Transverse colon (tissue), 4 donors: ENCODE measurements around the gene STK11IP. TPM values are rescaled to one million over a fixed set of nuclear protein-coding genes. Genes with fewer than 3 reads are reported as not detected.

Experiments
- DNase-seq: peaks from one replicate; pipeline ENCODE4 v3.0.0-alpha.2; 2019
- H3K27ac ChIP-seq, 4 donors: fragments of 200-600 bp; sonication (generic); 2 replicates each; pipeline ENCODE4 v1.5.1; 2016 to 2018; ENCODE audit warnings: inconsistent platforms in 4 of 4
- H3K27me3 ChIP-seq: fragments of 200-600 bp; sonication (generic); 2 replicates; pipeline ENCODE4 v1.5.1; 2017; ENCODE audit warnings: inconsistent platforms
- H3K36me3 ChIP-seq, 4 donors: fragments of 200-600 bp; sonication (generic); 2 replicates each; pipeline ENCODE4 v1.5.1; 2017 to 2019; ENCODE audit warnings: inconsistent platforms in 4 of 4
- H3K4me1 ChIP-seq, 4 donors: fragments of 200-600 bp; sonication (generic); 2 replicates each; pipeline ENCODE4 v1.5.1; 2017 to 2020; ENCODE audit warnings: inconsistent platforms in 4 of 4
- H3K4me3 ChIP-seq, 4 donors: fragments of 200-600 bp; sonication (generic); 1 replicate in 1 of 4; 2 replicates in 3 of 4; pipeline versions ENCODE4 v1.5.1 to v1.6.1; 2017 to 2019; ENCODE audit warnings: inconsistent platforms in 4 of 4
- H3K9me3 ChIP-seq, 2 donors: fragments of 200-600 bp; sonication (generic); 2 replicates each; pipeline ENCODE4 v1.5.1; 2017 to 2019; ENCODE audit warnings: inconsistent platforms in 2 of 2
- CTCF ChIP-seq, 5 experiments: fragments of 200-600 bp in 3 of 5; fragments of 450-650 bp in 2 of 5; sonication (generic) in 3 of 5; IDR thresholded peaks; 1 replicate in 2 of 5; 2 replicates in 3 of 5; pipeline ENCODE4 v1.5.1; 2016 to 2017; ENCODE audit warnings: antibody characterized with exemption in 5 of 5, inconsistent platforms in 3 of 5, mild to moderate bottlenecking in 2 of 5, moderate library complexity in 1 of 5
- EP300 ChIP-seq: sonication (generic); formaldehyde crosslinking; IDR thresholded peaks from one replicate; pipeline ENCODE4 v1.6.1; 2017; ENCODE audit warnings: antibody characterized with exemption, low read depth
- POLR2A ChIP-seq: fragments of 450-650 bp; IDR thresholded peaks from one replicate; pipeline ENCODE4 v1.6.1; 2016; ENCODE audit warnings: antibody characterized with exemption, mild to moderate bottlenecking, moderate library complexity
- POLR2AphosphoS5 ChIP-seq, 3 donors: sonication (generic); formaldehyde crosslinking; IDR thresholded peaks; one replicate each; pipeline ENCODE4 v1.6.1; 2016; ENCODE audit warnings: antibody characterized with exemption in 3 of 3
- WGBS, 2 donors: methylation state at CpG; one replicate each; pipeline ENCODE4 v1.1.5; 2018; ENCODE audit warnings: low coverage in 1 of 2; 5-methylcytosine and 5-hydroxymethylcytosine counted together
- in situ Hi-C, 4 donors: fragments of 200-750 bp; cut with MboI; loops; one replicate each; pipeline versions ENCODE4 v1.15.0 to v1.15.1; 2017; ENCODE audit warnings: low sequenced_read_pairs in 3 of 4, low pct_ligation_motif_present in 1 of 4, low pct_unique_long_range_greater_than_20kb in 1 of 4
- intact Hi-C: fragments of 100-400 bp; cut with DNase I; formaldehyde crosslinking; loops from one replicate; pipeline ENCODE4 v1.15.1; 2023; ENCODE audit warnings: low total_unique reads
- total RNA-seq, 4 donors: library from RNA; depleted of rRNA; stranded (reverse); fragments of >200 nt; gene quantifications; one replicate each; pipeline ENCODE4 v1.1.0, GENCODE V29; 2016

The STK11IP gene
- total RNA-seq, 4 donors from 2014 or later: 16.2 to 117 (median 38.2) TPM

DNA sequence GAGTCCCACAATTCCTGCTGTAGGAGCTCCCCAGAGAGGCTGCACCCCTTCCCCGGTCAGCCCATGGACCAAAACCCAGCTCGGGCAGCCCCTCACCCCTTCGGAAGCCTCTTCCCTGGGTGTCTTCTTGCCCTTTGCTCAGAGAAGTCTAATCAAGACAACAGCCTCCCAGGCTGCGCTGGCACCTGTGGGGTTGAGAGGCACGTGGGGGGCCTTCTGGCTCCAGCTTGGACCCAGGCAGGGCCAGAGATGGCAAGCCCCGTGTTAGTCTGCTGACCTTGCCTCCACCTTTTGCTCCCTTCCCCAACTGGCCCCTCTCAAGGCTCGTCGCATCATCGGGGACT lies 40.2 kb downstream of the STK11IP start:
- no peak for DNase-seq
- no peak for TF ChIP-seq CTCF (IDR thresholded peaks at IDR 0.05)
- no peaks in the 10 kb centered on the region for H3K27me3 ChIP-seq
- intact Hi-C loops: no loop called here
- H3K4me3 ChIP-seq: no peak overlapping the region
- no peak overlapping the region for H3K27ac ChIP-seq
- in situ Hi-C loops: loop anchor here in 1 of 4 donors (10.0 kb wide), 1 partner anchor 103 kb away; no protein-coding TSS in a partner anchor
- H3K9me3 ChIP-seq: no peaks in the 10 kb centered on the region
- H3K4me1 ChIP-seq: peaks cover 0 to 8% (median 1%) of the 10 kb centered on the region in 4 donors
- 74% methylated on average over 9 of the region's 9 CpGs; no CpG with 5 or more reads in 1 of the 2 donors for WGBS, 2 donors
- no peaks in the 10 kb centered on the region for H3K36me3 ChIP-seq

GRCh38 chr2:219638217-219638947 lies 40.7 kb downstream of the STK11IP start:
- H3K9me3 ChIP-seq: no peaks in the 10 kb centered on the region
- peaks cover 0 to 8% (median 1%) of the 10 kb centered on the region in 4 donors for H3K4me1 ChIP-seq
- no peak overlapping the region for H3K4me3 ChIP-seq
- no peak overlapping the region for H3K27ac ChIP-seq
- intact Hi-C loops: no loop called here
- in situ Hi-C loops: loop anchor here in 1 of 4 donors (10.0 kb wide), 1 partner anchor 104 kb away; no protein-coding TSS in a partner anchor
- TF ChIP-seq POLR2A (no peak), EP300 (no peak), CTCF (IDR thresholded peaks at IDR 0.05) (no peak), POLR2AphosphoS5 (IDR thresholded peaks at IDR 0.05) (no peak)
- H3K36me3 ChIP-seq: no peaks in the 10 kb centered on the region
- H3K27me3 ChIP-seq: no peaks in the 10 kb centered on the region
- no peak for DNase-seq
- WGBS, 2 donors: 82% methylated on average over 17 of the region's 17 CpGs; no CpG with 5 or more reads in 1 of the 2 donors

DNA sequence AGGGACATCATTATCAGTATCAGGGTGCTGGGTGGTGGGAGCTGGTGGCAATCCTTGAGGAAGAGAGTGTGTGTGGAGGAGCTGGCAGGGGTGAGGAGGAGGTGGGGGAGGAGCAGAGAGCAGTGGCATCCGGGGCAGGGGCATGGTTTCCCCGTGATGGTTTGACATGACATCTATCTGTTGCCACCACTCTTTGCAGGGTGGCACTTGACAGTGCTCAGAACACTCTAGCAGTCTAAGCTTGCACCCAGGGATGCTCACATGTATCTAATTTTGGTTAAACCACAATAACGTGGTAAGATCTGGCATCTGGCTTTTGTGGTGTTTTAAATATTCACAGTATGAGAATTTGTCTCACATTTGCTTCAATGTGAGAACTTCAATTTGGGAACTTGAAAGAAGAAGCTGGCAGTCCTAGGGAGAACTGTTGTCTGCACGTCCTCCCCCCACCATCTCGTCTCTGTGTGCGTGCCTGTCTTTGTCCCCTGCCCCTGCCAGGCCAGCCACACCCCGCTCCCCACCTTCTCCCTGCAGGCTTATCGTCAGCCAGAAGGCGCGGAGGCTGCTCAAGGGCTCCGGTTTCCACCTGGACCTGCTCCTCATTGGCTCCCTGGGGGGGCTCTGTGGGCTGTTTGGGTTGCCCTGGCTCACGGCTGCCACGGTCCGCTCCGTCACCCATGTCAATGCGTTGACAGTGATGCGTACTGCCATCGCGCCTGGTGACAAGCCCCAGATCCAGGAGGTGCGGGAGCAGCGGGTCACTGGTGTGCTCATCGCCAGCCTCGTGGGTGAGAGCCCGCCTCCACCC lies 41.5 kb downstream of the STK11IP start:
- H3K4me1 ChIP-seq: peaks cover 0 to 8% (median 1%) of the 10 kb centered on the region in 4 donors
- H3K27ac ChIP-seq: no peak overlapping the region
- no peaks in the 10 kb centered on the region for H3K27me3 ChIP-seq
- in situ Hi-C loops (loop anchor here in 1 of 4 donors (10.0 kb wide), 1 partner anchor 104 kb away; no protein-coding TSS in a partner anchor), intact Hi-C loops (no loop called here)
- no peak overlapping the region for H3K4me3 ChIP-seq
- no peak for TF ChIP-seq EP300
- no peak for TF ChIP-seq POLR2A
- TF ChIP-seq POLR2AphosphoS5 (IDR thresholded peaks at IDR 0.05): no peak
- TF ChIP-seq CTCF (IDR thresholded peaks at IDR 0.05): no peak
- no peaks in the 10 kb centered on the region for H3K36me3 ChIP-seq
- H3K9me3 ChIP-seq: no peaks in the 10 kb centered on the region
- WGBS, 2 donors: 74 to 80% methylated on average over 5 to 24 of the region's 24 CpGs
- no peak for DNase-seq

DNA sequence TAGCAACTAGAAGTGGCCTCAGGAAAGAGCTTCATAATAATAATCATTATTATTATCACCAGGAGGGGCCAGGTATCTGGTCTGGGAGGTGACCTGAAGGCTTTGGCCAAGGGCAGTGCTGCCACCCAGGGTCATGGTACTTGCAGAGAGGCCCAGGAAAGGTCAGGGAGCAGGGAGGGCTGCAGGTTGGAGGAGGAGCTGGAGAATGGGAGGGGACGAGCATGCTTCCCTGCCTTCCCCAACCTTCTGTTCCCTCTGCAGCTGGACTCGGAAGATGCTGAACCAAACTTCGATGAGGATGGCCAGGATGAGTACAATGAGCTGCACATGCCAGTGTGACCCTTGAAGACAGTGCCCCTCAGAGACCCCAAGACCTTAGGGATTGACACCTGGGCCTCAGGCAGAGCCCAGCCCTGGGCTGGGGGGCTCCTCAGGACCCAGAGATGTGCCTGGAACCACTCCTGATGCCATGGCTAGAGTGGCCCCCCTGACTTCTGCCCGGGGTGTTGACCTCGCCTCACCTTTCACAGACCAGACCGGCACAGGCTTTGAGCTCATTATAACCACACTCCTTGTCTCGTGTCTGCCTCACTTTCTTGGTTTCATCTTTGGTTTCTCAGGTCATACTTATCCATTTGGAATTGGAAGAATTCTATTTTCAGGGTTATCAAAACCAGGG lies 43.9 kb downstream of the STK11IP start:
- Histone ChIP-seq H3K4me3 (no peak overlapping the region), H3K27me3 (no peaks in the 10 kb centered on the region), H3K4me1 (peaks cover 0 to 12% (median 1%) of the 10 kb centered on the region in 4 donors), H3K36me3 (no peaks in the 10 kb centered on the region), H3K9me3 (no peaks in the 10 kb centered on the region), H3K27ac (no peak overlapping the region)
- intact Hi-C loops (loop anchor here (5.0 kb wide), 1 partner anchor 89 kb away; no protein-coding TSS in a partner anchor), in situ Hi-C loops (loop anchor here in 1 of 4 donors (10.0 kb wide), 1 partner anchor 107 kb away; no protein-coding TSS in a partner anchor)
- TF ChIP-seq POLR2A: no peak
- no peak for TF ChIP-seq EP300
- TF ChIP-seq CTCF (IDR thresholded peaks at IDR 0.05): no peak
- TF ChIP-seq POLR2AphosphoS5 (IDR thresholded peaks at IDR 0.05): no peak
- DNase-seq: no peak
- 67 to 75% methylated on average over 1 to 7 of the region's 7 CpGs for WGBS, 2 donors
